ENCODE measurements around the gene TMEM255B.
A peak's percentile ranks its signal among the peaks of the same experiment; 100 is the strongest.
"Not testable (repeated sequence)": the region's sequence is repeated elsewhere in the genome, so short reads cannot be mapped to it uniquely, and the experiment has no call there.

TMEM255B gene

GRCh38 chr13:113758651-113759524 lies at the start of gene TMEM255B:
Gene TMEM255B, plus strand, starts transcription at chr13:113759226. Its CDS starts 44 bp downstream, at chr13:113759270.
- DNase-seq (ENCODE audit: extremely low spot score), result peak; percentile 74
- TF ChIP-seq ELF4 (IDR thresholded peaks at IDR 0.05) (no peak), TARDBP (IDR thresholded peaks at IDR 0.05) (no peak), SUZ12 (IDR thresholded peaks at IDR 0.05) (no peak), BHLHE40 (IDR thresholded peaks at IDR 0.05; ENCODE audit: borderline replicate concordance) (no peak), PKNOX1 (IDR thresholded peaks at IDR 0.05) (no peak), SP1 (IDR thresholded peaks at IDR 0.05) (no peak), L3MBTL2 (conservative IDR thresholded peaks at IDR 0.05) (no peak), NFRKB (IDR thresholded peaks at IDR 0.05) (no peak), ZNF384 (IDR thresholded peaks at IDR 0.05) (no peak), FOXM1 (IDR thresholded peaks at IDR 0.05; ENCODE audit: borderline replicate concordance) (no peak)
- ChIA-PET POLR2A (no interaction called here), CTCF (no interaction called here)

DNA sequence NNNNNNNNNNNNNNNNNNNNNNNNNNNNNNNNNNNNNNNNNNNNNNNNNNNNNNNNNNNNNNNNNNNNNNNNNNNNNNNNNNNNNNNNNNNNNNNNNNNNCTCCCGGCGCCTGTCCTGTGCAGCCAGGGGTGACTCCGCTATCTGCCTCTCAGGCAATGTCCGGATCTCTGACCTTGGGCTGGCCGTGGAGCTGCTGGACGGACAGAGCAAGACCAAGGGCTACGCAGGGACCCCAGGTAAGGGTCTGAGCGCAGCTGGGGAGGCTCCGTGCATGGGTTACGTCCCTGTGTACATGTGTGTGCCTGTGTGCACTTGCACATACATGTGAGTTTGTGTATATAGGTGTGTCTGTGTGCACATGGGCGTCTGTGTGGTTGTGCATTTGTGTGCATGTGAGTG lies 36.1 kb upstream of the TMEM255B start:
- no peak for TF ChIP-seq HDGF (IDR thresholded peaks at IDR 0.05; ENCODE audit: borderline replicate concordance)
- no peak for TF ChIP-seq PKNOX1 (IDR thresholded peaks at IDR 0.05)
- no peak for TF ChIP-seq BHLHE40 (IDR thresholded peaks at IDR 0.05; ENCODE audit: borderline replicate concordance)
- no peak for TF ChIP-seq FOXM1 (IDR thresholded peaks at IDR 0.05; ENCODE audit: borderline replicate concordance)
- TF ChIP-seq ZNF384 (IDR thresholded peaks at IDR 0.05), result no peak
- TF ChIP-seq SP1 (IDR thresholded peaks at IDR 0.05), result no peak
- no peak for TF ChIP-seq CTBP1 (IDR thresholded peaks at IDR 0.05; ENCODE audit: borderline replicate concordance)
- no peak for TF ChIP-seq SUZ12 (IDR thresholded peaks at IDR 0.05)
- no peak for TF ChIP-seq LEF1 (IDR thresholded peaks at IDR 0.05; ENCODE audit: borderline replicate concordance)
- no peak for TF ChIP-seq NFRKB (IDR thresholded peaks at IDR 0.05)
- TF ChIP-seq TARDBP (IDR thresholded peaks at IDR 0.05), result no peak
- TF ChIP-seq FOXK2 (IDR thresholded peaks at IDR 0.05), result no peak
- no peak for TF ChIP-seq L3MBTL2 (conservative IDR thresholded peaks at IDR 0.05)
- TF ChIP-seq ARNT (IDR thresholded peaks at IDR 0.05), result no peak
- TF ChIP-seq ELF4 (IDR thresholded peaks at IDR 0.05), result no peak
- TF ChIP-seq FOXA1 (IDR thresholded peaks at IDR 0.05), result no peak
- DNase-seq (ENCODE audit: extremely low spot score), result no peak
- POLR2A ChIA-PET, result no interaction called here
- CTCF ChIA-PET, result no interaction called here

DNA sequence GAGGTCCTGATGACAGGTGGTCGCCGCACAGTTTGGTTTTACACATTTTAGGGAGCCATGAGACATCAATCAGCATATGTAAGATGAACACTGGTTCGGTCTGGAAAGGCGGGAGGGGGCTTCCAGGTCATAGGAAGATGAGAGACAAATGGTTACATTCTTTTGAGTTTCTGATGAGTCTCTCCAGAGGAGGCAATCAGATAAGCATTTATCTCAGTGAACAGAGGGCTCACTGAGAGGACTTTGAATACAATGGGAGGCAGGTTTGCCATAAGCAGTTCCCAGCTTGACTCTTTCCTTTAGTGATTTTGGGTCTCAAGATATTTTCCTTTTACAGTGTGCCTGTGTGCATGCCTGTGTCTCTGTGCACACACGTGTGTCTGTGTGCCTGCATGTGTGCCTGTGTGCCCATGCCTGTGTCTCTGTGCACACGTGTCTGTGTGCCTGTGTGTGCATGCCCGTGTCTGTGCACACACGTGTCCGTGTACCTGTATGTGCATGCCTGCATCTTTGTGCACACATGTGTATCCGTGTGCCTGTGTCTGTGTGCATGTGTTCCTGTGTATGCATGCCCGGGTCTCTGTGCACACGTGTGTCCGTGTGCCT lies 35.5 kb upstream of the TMEM255B start:
- DNase-seq (ENCODE audit: extremely low spot score), result no peak
- CTCF ChIA-PET, result no interaction called here
- TF ChIP-seq SUZ12 (IDR thresholded peaks at IDR 0.05) (no peak), ELF4 (IDR thresholded peaks at IDR 0.05) (no peak), LEF1 (IDR thresholded peaks at IDR 0.05; ENCODE audit: borderline replicate concordance) (no peak)
- POLR2A ChIA-PET, result no interaction called here

GRCh38 chr13:113724016-113724758 lies 34.8 kb upstream of the TMEM255B start:
- ChIA-PET CTCF (interaction anchor here (0.7 to 1.2 kb wide), 2 partner anchors 53 to 640 kb away, joined by 3 read pairs; no protein-coding TSS in a partner anchor), POLR2A (no interaction called here)
- TF ChIP-seq PKNOX1 (IDR thresholded peaks at IDR 0.05), result no peak
- no peak for TF ChIP-seq BHLHE40 (IDR thresholded peaks at IDR 0.05; ENCODE audit: borderline replicate concordance)
- TF ChIP-seq LEF1 (IDR thresholded peaks at IDR 0.05; ENCODE audit: borderline replicate concordance), result no peak
- no peak for TF ChIP-seq FOXK2 (IDR thresholded peaks at IDR 0.05)
- TF ChIP-seq HDGF (IDR thresholded peaks at IDR 0.05; ENCODE audit: borderline replicate concordance), result no peak
- TF ChIP-seq CTBP1 (IDR thresholded peaks at IDR 0.05; ENCODE audit: borderline replicate concordance), result no peak
- TF ChIP-seq SP1 (IDR thresholded peaks at IDR 0.05), result no peak
- no peak for TF ChIP-seq FOXM1 (IDR thresholded peaks at IDR 0.05; ENCODE audit: borderline replicate concordance)
- no peak for TF ChIP-seq SUZ12 (IDR thresholded peaks at IDR 0.05)
- no peak for TF ChIP-seq ARNT (IDR thresholded peaks at IDR 0.05)
- TF ChIP-seq ELF4 (IDR thresholded peaks at IDR 0.05), result no peak
- TF ChIP-seq ZNF384 (IDR thresholded peaks at IDR 0.05), result no peak
- no peak for TF ChIP-seq L3MBTL2 (conservative IDR thresholded peaks at IDR 0.05)
- TF ChIP-seq TARDBP (IDR thresholded peaks at IDR 0.05), result no peak
- no peak for DNase-seq (ENCODE audit: extremely low spot score)

- CTCF ChIA-PET, result interaction anchor here (0.7 to 1.2 kb wide), 2 partner anchors 54 to 641 kb away, joined by 3 read pairs; no protein-coding TSS in a partner anchor
- POLR2A ChIA-PET, result no interaction called here
- TF ChIP-seq CTBP1 (IDR thresholded peaks at IDR 0.05; ENCODE audit: borderline replicate concordance) (no peak), SP1 (IDR thresholded peaks at IDR 0.05) (no peak), L3MBTL2 (conservative IDR thresholded peaks at IDR 0.05) (no peak), TARDBP (IDR thresholded peaks at IDR 0.05) (no peak), FOXM1 (IDR thresholded peaks at IDR 0.05; ENCODE audit: borderline replicate concordance) (no peak), ZNF384 (IDR thresholded peaks at IDR 0.05) (no peak), FOXA1 (IDR thresholded peaks at IDR 0.05) (no peak), PKNOX1 (IDR thresholded peaks at IDR 0.05) (no peak), ELF4 (IDR thresholded peaks at IDR 0.05) (no peak), HDGF (IDR thresholded peaks at IDR 0.05; ENCODE audit: borderline replicate concordance) (no peak), FOXK2 (IDR thresholded peaks at IDR 0.05) (no peak), BHLHE40 (IDR thresholded peaks at IDR 0.05; ENCODE audit: borderline replicate concordance) (no peak), LEF1 (IDR thresholded peaks at IDR 0.05; ENCODE audit: borderline replicate concordance) (no peak)
- DNase-seq (ENCODE audit: extremely low spot score), result peak; percentile 52
These were observed 34.2 kb upstream of the TMEM255B start for GRCh38 chr13:113724780-113725315.

GRCh38 chr13:113725329-113726105 lies 33.5 kb upstream of the TMEM255B start:
- DNase-seq (ENCODE audit: extremely low spot score); POLR2A ChIA-PET: not testable (repeated sequence)
- CTCF ChIA-PET, result interaction anchor here (0.7 kb wide), 1 partner anchor 641 kb away, joined by 3 read pairs; no protein-coding TSS in a partner anchor

DNA sequence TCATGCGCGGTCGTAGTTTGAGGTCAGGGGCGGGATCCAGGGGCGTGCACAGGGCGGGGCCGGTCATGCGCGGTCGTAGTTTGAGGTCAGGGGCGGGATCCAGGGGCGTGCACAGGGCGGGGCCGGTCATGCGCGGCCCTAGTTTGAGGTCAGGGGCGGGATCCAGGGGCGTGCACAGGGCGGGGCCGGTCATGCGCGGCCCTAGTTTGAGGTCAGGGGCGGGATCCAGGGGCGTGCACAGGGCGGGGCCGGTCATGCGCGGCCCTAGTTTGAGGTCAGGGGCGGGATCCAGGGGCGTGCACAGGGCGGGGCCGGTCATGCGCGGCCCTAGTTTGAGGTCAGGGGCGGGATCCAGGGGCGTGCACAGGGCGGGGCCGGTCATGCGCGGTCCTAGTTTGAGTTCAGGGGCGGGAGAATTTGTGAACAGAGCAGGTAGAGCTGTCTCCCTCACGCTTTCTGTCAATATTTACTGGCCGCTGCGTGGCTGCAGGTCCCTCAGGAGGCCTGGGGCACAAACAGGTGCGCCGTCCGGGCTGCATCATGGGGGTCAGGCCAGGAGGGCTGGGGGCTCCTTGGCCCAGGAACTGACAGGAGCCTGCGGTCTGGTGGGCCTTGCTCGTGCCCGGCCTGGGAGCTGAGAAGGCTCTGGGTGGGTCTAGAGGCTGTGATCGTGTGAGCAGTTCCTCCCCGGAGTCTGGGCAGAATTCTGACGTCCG lies 32.8 kb upstream of the TMEM255B start:
- DNase-seq (ENCODE audit: extremely low spot score); POLR2A ChIA-PET; CTCF ChIA-PET: not testable (repeated sequence)
